IPS DF 6.9 (cell line): ENCODE data around the gene EME2.
"Not testable (repeated sequence)": the region's sequence is repeated elsewhere in the genome, so short reads cannot be mapped to it uniquely, and the experiment has no call there.

Experiments used
- DNase-seq: peaks from one replicate; pipeline ENCODE4 v3.0.0-alpha.2; 2013; ENCODE audit warnings: low read depth, low spot score
- H3K27ac ChIP-seq: one replicate; pipeline ENCODE4 v1.5.1; 2013; ENCODE audit warnings: low read length, control low read depth
- H3K27me3 ChIP-seq: 2 replicates; pipeline ENCODE4 v1.6.1; 2013; ENCODE audit warnings: mild to moderate bottlenecking, low read length; ENCODE audit not compliant: control insufficient read depth, insufficient read depth
- H3K36me3 ChIP-seq: 2 replicates; pipeline ENCODE4 v1.6.1; 2013; ENCODE audit warnings: low read length; ENCODE audit not compliant: control insufficient read depth, insufficient read depth
- H3K4me1 ChIP-seq: 2 replicates; pipeline ENCODE4 v1.6.1; 2013; ENCODE audit warnings: low read length; ENCODE audit not compliant: control insufficient read depth, insufficient read depth
- H3K4me3 ChIP-seq: 2 replicates; pipeline ENCODE4 v1.5.1; 2013; ENCODE audit warnings: mild to moderate bottlenecking, low read length
- H3K9me3 ChIP-seq: 2 replicates; pipeline ENCODE4 v1.6.1; 2013; ENCODE audit warnings: low read length, inconsistent platforms; ENCODE audit not compliant: control insufficient read depth, insufficient read depth
- WGBS: extraction: QIAGEN DNeasy Blood & Tissue Kit; methylation state at CpG from one replicate; pipeline ENCODE4 v1.1.7; 2013; ENCODE audit warnings: mixed read lengths, missing lambda C conversion rate; ENCODE audit not compliant: insufficient read length, insufficient coverage; 5-methylcytosine and 5-hydroxymethylcytosine counted together

The EME2 gene

GRCh38 chr16:1732071-1732470, 40.5 kb upstream of the EME2 start:
- no peak overlapping the region for H3K4me3 ChIP-seq
- no peak overlapping the region for H3K27ac ChIP-seq
- DNase-seq: no peak
- H3K36me3 ChIP-seq: peaks cover 13% of the 10 kb centered on the region; the same call in 1 of the 2 replicates
- H3K9me3 ChIP-seq: no peaks in the 10 kb centered on the region
- no peaks in the 10 kb centered on the region for H3K4me1 ChIP-seq
- H3K27me3 ChIP-seq: no peaks in the 10 kb centered on the region
- no CpG with 5 or more reads among the region's 14 CpGs for WGBS

- not testable (repeated sequence) for H3K27ac ChIP-seq, H3K4me3 ChIP-seq, H3K27me3 ChIP-seq, H3K9me3 ChIP-seq, H3K4me1 ChIP-seq, DNase-seq
- WGBS: no CpG with 5 or more reads among the region's 21 CpGs
- H3K36me3 ChIP-seq: peaks cover 13% of the 10 kb centered on the region; the same call in 1 of the 2 replicates
Measured at GRCh38 chr16:1732551-1732987, 40.0 kb upstream of the EME2 start.

GRCh38 chr16:1734123-1734522, 38.5 kb upstream of the EME2 start:
- no CpG with 5 or more reads among the region's 22 CpGs for WGBS
- Histone ChIP-seq H3K4me1 (no peaks in the 10 kb centered on the region), H3K4me3 (no peak overlapping the region), H3K27ac (no peak overlapping the region), H3K36me3 (peaks cover 13% of the 10 kb centered on the region; the same call in 1 of the 2 replicates), H3K27me3 (no peaks in the 10 kb centered on the region), H3K9me3 (no peaks in the 10 kb centered on the region)
- DNase-seq: no peak

- H3K4me3 ChIP-seq: no peak overlapping the region
- H3K9me3 ChIP-seq: no peaks in the 10 kb centered on the region
- no peak for DNase-seq
- no peaks in the 10 kb centered on the region for H3K27me3 ChIP-seq
- WGBS: no CpG with 5 or more reads among the region's 22 CpGs
- H3K36me3 ChIP-seq: peaks cover 9% of the 10 kb centered on the region; the same call in 1 of the 2 replicates
- no peak overlapping the region for H3K27ac ChIP-seq
- no peaks in the 10 kb centered on the region for H3K4me1 ChIP-seq
Measured at GRCh38 chr16:1734816-1735215, 37.8 kb upstream of the EME2 start.

GRCh38 chr16:1740234-1740633, 32.4 kb upstream of the EME2 start:
- Histone ChIP-seq H3K27me3 (no peaks in the 10 kb centered on the region), H3K36me3 (peaks cover 3% of the 10 kb centered on the region; the same call in 1 of the 2 replicates), H3K4me3 (no peak overlapping the region), H3K4me1 (no peaks in the 10 kb centered on the region), H3K27ac (no peak overlapping the region), H3K9me3 (no peaks in the 10 kb centered on the region)
- WGBS: no CpG with 5 or more reads among the region's 33 CpGs
- no peak for DNase-seq

GRCh38 chr16:1740781-1741490, 31.7 kb upstream of the EME2 start:
- no peak overlapping the region for H3K4me3 ChIP-seq
- no peak for DNase-seq
- no peak overlapping the region for H3K27ac ChIP-seq
- H3K27me3 ChIP-seq: no peaks in the 10 kb centered on the region
- no CpG with 5 or more reads among the region's 30 CpGs for WGBS
- H3K9me3 ChIP-seq: no peaks in the 10 kb centered on the region
- H3K4me1 ChIP-seq: no peaks in the 10 kb centered on the region
- peaks cover 4% of the 10 kb centered on the region; the same call in 1 of the 2 replicates for H3K36me3 ChIP-seq

- Histone ChIP-seq H3K36me3 (peaks cover 4% of the 10 kb centered on the region; the same call in 1 of the 2 replicates), H3K9me3 (no peaks in the 10 kb centered on the region), H3K27me3 (no peaks in the 10 kb centered on the region), H3K27ac (no peak overlapping the region), H3K4me1 (no peaks in the 10 kb centered on the region), H3K4me3 (no peak overlapping the region)
- no CpG with 5 or more reads among the region's 19 CpGs for WGBS
- no peak for DNase-seq
Measured at GRCh38 chr16:1741553-1742165, 31.0 kb upstream of the EME2 start.

- no CpG with 5 or more reads among the region's 32 CpGs for WGBS
- H3K27ac ChIP-seq: no peak overlapping the region
- H3K36me3 ChIP-seq: peaks cover 10% of the 10 kb centered on the region
- no peak for DNase-seq
- H3K9me3 ChIP-seq: no peaks in the 10 kb centered on the region
- H3K4me3 ChIP-seq: no peak overlapping the region
- no peaks in the 10 kb centered on the region for H3K27me3 ChIP-seq
- H3K4me1 ChIP-seq: no peaks in the 10 kb centered on the region
Measured at GRCh38 chr16:1743376-1744337, 29.0 kb upstream of the EME2 start.

GRCh38 chr16:1744338-1744840, 28.2 kb upstream of the EME2 start:
- H3K9me3 ChIP-seq: no peaks in the 10 kb centered on the region
- no peaks in the 10 kb centered on the region for H3K27me3 ChIP-seq
- no peaks in the 10 kb centered on the region for H3K4me1 ChIP-seq
- peaks cover 10% of the 10 kb centered on the region for H3K36me3 ChIP-seq
- no peak overlapping the region for H3K27ac ChIP-seq
- no CpG with 5 or more reads among the region's 24 CpGs for WGBS
- no peak overlapping the region for H3K4me3 ChIP-seq
- no peak for DNase-seq
